Measurements from ENCODE around the gene GRAP. TPM values are rescaled to one million over a fixed set of nuclear protein-coding genes. Genes with fewer than 3 reads are reported as not detected.

The GRAP gene
- total and polyA plus RNA-seq, 9 donors = 0.61 to 7.2 (median 2.5) TPM

GRCh38 chr17:18978050-18978449 is 68.7 kb downstream of the GRAP start:
- H3K27me3 ChIP-seq = no peaks in the 10 kb centered on the region
- 77 to 88% (median 88%) methylated on average over 9 to 13 of the region's 13 CpGs for WGBS, 3 donors
- intact Hi-C loops (cut with DNase I) = no loop called here
- no peak for TF ChIP-seq POLR2A (IDR thresholded peaks at IDR 0.05)
- TF ChIP-seq EP300 (IDR thresholded peaks at IDR 0.05) = no peak
- TF ChIP-seq, protein P1, sequence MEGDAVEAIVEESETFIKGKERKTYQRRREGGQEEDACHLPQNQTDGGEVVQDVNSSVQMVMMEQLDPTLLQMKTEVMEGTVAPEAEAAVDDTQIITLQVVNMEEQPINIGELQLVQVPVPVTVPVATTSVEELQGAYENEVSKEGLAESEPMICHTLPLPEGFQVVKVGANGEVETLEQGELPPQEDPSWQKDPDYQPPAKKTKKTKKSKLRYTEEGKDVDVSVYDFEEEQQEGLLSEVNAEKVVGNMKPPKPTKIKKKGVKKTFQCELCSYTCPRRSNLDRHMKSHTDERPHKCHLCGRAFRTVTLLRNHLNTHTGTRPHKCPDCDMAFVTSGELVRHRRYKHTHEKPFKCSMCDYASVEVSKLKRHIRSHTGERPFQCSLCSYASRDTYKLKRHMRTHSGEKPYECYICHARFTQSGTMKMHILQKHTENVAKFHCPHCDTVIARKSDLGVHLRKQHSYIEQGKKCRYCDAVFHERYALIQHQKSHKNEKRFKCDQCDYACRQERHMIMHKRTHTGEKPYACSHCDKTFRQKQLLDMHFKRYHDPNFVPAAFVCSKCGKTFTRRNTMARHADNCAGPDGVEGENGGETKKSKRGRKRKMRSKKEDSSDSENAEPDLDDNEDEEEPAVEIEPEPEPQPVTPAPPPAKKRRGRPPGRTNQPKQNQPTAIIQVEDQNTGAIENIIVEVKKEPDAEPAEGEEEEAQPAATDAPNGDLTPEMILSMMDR (IDR thresholded peaks at IDR 0.05) = no peak
- no peaks in the 10 kb centered on the region for H3K9me3 ChIP-seq
- no peak overlapping the region for H3K4me3 ChIP-seq
- no peak for DNase-seq
- H3K4me1 ChIP-seq (ENCODE audit: insufficient read depth) = no peaks in the 10 kb centered on the region
- H3K27ac ChIP-seq = no peak overlapping the region
- no peaks in the 10 kb centered on the region for H3K36me3 ChIP-seq

DNA sequence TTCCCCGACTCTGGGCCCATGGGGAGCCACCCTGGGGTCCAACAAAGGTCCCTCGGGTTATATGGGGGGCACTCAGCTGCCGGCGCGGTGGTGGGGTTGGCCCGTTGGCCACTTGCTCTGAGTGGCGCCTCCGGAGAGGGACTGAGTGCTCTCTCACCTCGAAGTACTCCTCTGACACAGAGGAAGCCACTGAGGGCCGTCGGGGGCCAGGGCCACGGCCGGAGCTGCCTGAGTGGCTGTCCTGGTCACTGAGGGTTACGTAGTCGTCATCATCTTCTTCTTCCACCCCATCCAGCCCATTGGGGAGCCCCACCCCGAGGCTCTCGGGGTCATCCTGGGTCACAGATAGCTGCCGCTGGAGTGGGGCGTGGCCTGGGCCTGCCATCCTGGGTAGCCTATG is 69.1 kb downstream of the GRAP start:
- H3K4me1 ChIP-seq (ENCODE audit: insufficient read depth) = no peaks in the 10 kb centered on the region
- DNase-seq = no peak
- TF ChIP-seq EP300 (IDR thresholded peaks at IDR 0.05) (no peak), POLR2A (IDR thresholded peaks at IDR 0.05) (no peak)
- TF ChIP-seq, protein P1 (IDR thresholded peaks at IDR 0.05) = no peak
- no peaks in the 10 kb centered on the region for H3K27me3 ChIP-seq
- H3K9me3 ChIP-seq = no peaks in the 10 kb centered on the region
- H3K4me3 ChIP-seq = no peak overlapping the region
- 91 to 92% (median 92%) methylated on average over 19 of the region's 19 CpGs for WGBS, 3 donors
- H3K27ac ChIP-seq = no peak overlapping the region
- no peaks in the 10 kb centered on the region for H3K36me3 ChIP-seq
- intact Hi-C loops (cut with DNase I) = no loop called here

GRCh38 chr17:18977021-18977420 is 69.7 kb downstream of the GRAP start:
- no peak overlapping the region for H3K27ac ChIP-seq
- no peaks in the 10 kb centered on the region for H3K36me3 ChIP-seq
- H3K4me3 ChIP-seq = no peak overlapping the region
- H3K9me3 ChIP-seq = no peaks in the 10 kb centered on the region
- no peaks in the 10 kb centered on the region for H3K27me3 ChIP-seq
- TF ChIP-seq, protein P1 (IDR thresholded peaks at IDR 0.05) = no peak
- TF ChIP-seq POLR2A (IDR thresholded peaks at IDR 0.05) = no peak
- intact Hi-C loops (cut with DNase I) = no loop called here
- WGBS, 3 donors = 87 to 92% (median 91%) methylated on average over 4 of the region's 4 CpGs
- DNase-seq = no peak
- H3K4me1 ChIP-seq (ENCODE audit: insufficient read depth) = no peaks in the 10 kb centered on the region

GRCh38 chr17:18976201-18976600 is 70.6 kb downstream of the GRAP start:
- H3K9me3 ChIP-seq = no peaks in the 10 kb centered on the region
- no peak overlapping the region for H3K4me3 ChIP-seq
- no peak for DNase-seq
- intact Hi-C loops (cut with DNase I) = no loop called here
- H3K4me1 ChIP-seq (ENCODE audit: insufficient read depth) = no peaks in the 10 kb centered on the region
- no peaks in the 10 kb centered on the region for H3K36me3 ChIP-seq
- 84 to 88% (median 87%) methylated on average over 4 of the region's 4 CpGs for WGBS, 3 donors
- no peaks in the 10 kb centered on the region for H3K27me3 ChIP-seq
- no peak for TF ChIP-seq EP300 (IDR thresholded peaks at IDR 0.05)
- no peak for TF ChIP-seq POLR2A (IDR thresholded peaks at IDR 0.05)
- TF ChIP-seq, protein P1 (IDR thresholded peaks at IDR 0.05) = no peak
- no peak overlapping the region for H3K27ac ChIP-seq

DNA sequence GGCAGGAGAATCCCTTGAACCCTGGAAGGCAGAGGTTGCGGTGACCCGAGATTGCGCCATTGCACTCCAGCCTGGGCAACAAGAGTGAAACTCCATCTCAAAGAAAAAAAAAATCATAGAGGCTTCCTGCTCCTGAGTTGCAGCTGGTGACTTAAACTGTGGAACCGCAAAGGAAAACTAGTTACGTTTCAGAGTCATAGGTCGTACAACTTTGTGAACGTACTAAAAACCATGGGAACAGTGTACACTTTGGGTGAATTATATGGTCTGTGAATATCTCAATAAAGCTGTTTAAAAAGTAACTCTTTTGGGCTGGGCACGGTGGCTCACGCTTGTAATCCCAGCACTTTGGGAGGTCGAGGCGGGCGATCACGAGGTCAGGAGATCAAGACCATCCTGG is 71.2 kb downstream of the GRAP start:
- no peak for DNase-seq
- Histone ChIP-seq H3K9me3 (no peaks in the 10 kb centered on the region), H3K4me3 (no peak overlapping the region), H3K36me3 (no peaks in the 10 kb centered on the region), H3K27me3 (no peaks in the 10 kb centered on the region), H3K27ac (no peak overlapping the region), H3K4me1 (ENCODE audit: insufficient read depth) (no peaks in the 10 kb centered on the region)
- TF ChIP-seq, protein P1 (IDR thresholded peaks at IDR 0.05) = no peak
- TF ChIP-seq EP300 (IDR thresholded peaks at IDR 0.05) (no peak), POLR2A (IDR thresholded peaks at IDR 0.05) (no peak)
- whole genome bisulfite sequencing, 3 donors = 91 to 93% (median 91%) methylated on average over 13 of the region's 13 CpGs
- intact Hi-C loops (cut with DNase I) = no loop called here

All from ovary (tissue), 9 donors.